Cerebellar cortex (tissue), 1 donor: ENCODE results near the gene COTL1.

Experiments
- DNase-seq: peaks from one replicate; pipeline ENCODE4 v3.0.0-alpha.2; 2015; ENCODE audit warnings: low spot score

Gene COTL1

GRCh38 chr16:84614073-84614459 lies 3.8 kb downstream of the COTL1 start:
- DNase-seq: no peak

GRCh38 chr16:84613408-84614072 lies 4.3 kb downstream of the COTL1 start:
- no peak for DNase-seq

DNA sequence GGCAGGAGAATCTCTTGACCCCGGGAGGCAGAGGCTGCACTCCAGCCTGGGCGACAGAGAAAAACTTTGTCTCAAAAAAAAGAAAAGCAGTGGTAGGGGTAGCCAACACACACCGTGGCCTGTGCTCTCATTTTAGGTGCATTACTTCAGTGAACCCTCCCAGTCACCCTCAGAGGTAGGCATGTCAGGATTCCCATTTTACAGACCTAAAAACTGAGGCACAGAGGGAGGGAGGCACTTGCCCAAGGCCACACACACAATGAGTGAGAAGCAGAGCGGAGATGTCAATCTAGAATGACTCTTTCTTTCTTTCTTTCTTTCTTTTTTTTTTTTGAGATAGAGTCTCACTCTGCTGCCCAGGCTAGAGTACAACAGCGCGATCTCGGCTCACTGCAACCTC lies 5.2 kb downstream of the COTL1 start:
- DNase-seq: no peak

DNA sequence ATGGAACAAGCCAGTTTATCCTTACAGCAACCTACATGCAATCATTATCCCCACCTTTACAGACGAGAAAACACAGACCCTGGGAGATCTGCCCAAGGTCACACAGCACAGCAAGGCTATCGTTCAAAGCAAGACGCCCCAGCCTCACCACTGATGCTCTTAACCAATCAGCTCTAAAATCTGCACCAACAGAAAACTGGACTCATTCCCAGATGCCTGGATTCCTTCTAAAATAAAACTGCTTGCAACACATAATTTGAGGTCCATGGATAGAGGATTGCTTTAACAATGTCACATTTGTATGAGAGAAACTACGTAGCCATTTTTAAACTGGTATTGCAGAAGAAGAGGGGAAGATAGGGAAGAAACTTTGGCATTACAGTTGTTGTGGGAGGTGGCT lies 6.8 kb downstream of the COTL1 start:
- DNase-seq: no peak

DNA sequence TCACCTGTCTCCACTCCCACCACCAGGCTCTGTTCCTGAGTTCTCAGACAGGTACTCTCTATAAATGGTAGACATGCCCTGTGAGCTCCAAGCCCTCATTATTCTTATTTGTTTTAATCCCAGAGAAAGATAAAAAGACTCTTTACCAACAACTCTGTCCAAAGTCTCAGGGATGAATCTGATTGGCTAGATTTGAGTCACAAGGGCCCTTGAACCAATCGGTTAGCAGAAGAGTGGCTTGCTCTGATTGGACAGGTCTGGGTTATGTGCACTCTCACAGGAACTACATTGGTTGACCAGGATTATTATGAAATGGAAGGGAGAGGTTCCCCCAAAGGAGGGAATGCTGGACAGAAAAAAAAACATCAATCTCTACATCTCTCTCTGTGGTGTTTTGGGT lies 7.5 kb downstream of the COTL1 start:
- DNase-seq: no peak

- DNase-seq: no peak
Measured at GRCh38 chr16:84609563-84610177, 8.2 kb downstream of the COTL1 start.

DNA sequence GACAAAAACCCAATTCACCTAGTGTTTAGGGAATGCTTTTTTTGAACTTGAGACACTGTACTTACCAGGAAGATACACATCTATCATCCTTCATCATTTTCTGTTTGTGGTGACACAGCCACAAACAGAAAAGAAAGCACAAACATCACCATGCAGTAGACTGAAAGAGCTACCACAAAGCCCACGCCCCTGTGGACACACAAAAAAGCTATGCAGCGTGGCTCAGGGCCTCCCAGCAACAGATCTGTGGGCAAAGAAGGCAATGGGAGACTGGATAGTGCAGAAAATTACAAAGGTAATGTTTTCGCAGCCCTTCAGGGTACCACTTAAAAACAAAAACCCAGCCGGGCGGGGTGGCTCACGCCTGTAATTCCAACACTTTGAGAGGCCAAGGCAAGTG lies 9.6 kb downstream of the COTL1 start:
- no peak for DNase-seq

DNA sequence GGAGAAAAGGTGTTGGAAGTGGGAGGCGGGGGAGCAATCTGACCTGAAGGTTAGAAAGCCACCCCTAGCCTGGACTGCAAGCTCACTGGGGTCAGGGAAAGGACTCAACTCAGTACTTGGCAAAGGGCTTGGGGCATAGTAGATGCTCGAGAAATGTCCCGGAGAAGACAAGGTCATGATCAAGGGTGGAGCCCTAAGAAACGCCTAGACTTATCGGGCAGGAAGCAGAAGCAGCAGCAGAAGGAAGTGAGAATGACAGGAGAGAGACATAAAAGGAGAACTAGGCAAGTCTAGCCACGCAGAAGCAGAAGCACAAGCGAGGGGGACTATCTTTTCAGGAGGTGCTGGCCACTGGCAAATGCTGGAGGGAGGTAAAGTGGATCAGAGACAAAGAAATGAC lies 10.2 kb downstream of the COTL1 start:
- DNase-seq: no peak

DNA sequence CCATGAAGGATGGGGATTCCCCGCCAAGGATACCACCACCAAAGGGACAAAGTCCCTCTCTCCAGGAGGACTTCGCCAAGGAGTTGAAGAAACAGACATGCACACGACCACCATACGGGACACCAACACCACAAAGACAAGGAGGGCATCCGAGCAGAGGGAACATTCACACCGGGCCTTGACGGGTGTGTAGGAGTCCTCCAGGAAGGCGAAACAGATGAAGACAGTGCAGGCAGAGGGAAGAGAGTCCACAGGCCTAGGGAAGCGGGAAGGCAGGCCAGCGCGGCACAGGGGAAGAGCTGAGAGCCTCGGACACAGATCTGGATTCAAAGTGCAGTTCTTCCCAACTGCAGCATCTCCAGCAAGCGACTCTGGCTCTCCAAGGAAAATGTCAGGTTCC lies 10.8 kb downstream of the COTL1 start:
- no peak for DNase-seq

- no peak for DNase-seq
Measured at GRCh38 chr16:84606081-84606875, 11.6 kb downstream of the COTL1 start.

DNA sequence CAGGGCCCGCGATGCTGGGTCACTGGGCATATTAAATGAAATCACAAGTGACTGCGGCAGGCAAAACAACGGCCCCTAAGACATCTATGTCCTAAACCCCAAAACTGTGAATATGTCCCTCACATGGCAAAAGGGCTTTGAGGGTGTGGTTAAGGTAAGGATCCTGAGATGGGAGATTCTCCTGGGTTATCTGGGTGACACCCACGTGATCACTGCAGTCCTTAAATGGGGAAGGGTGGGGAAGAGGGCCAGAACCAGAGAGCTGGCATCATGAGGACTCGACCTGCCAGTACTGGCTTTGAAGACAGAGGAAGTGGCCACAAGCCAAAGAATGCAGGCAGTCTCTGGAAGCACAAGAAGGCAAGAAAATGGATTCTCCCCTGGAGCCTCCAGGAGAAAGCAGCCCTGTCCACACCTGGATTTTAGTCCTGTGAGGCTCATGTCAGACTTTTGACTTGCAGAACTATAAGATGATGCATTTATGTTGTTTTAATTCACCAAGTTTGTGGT lies 12.5 kb downstream of the COTL1 start:
- no peak for DNase-seq

- no peak for DNase-seq
Measured at GRCh38 chr16:84604477-84605013, 13.3 kb downstream of the COTL1 start.

- DNase-seq: no peak
Measured at GRCh38 chr16:84603940-84604339, 13.9 kb downstream of the COTL1 start.

DNA sequence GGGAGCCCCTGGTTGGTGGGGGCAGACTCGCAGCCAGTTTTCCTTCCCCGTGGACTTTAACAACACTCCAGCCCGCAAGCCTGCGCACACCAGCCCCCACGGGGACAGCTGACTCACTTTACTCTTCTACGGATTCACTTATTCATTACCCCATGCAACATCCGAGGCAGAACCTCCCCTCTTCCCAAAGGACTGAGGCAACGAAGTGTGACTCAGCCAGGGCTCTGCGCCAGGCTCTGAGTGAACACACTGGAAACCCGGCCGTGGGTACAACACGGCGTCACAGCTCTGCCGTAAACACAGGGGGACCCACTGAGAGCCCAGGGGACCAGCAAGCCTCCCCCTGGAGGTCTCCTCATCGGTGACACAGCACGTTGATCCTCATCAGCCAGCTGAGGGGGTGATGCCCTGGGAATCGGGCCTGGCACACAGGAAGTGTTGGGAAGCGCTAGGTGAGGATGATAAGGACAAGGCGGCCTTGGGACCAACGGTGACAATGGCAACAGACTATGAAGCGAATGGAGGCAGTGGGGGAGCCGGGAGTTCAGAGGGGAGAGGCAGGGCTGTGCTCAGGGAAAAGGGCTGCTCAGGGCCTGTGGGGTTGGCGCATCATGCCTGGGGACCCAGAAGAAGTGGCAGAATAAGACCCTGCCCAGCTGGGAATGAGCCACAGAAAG lies 14.6 kb downstream of the COTL1 start:
- no peak for DNase-seq

- no peak for DNase-seq
Measured at GRCh38 chr16:84600343-84601229, 17.3 kb downstream of the COTL1 start.

- peak; percentile 29 for DNase-seq
Measured at GRCh38 chr16:84599521-84600202, 18.2 kb downstream of the COTL1 start.

GRCh38 chr16:84598360-84598759 lies 19.5 kb downstream of the COTL1 start:
- DNase-seq: no peak

- DNase-seq: no peak
Measured at GRCh38 chr16:84597931-84598351, 19.9 kb downstream of the COTL1 start.

GRCh38 chr16:84597528-84597896 lies 20.4 kb downstream of the COTL1 start:
- no peak for DNase-seq

GRCh38 chr16:84596801-84597527 lies 20.9 kb downstream of the COTL1 start:
- no peak for DNase-seq
